CD4-positive, alpha-beta memory T cell (primary cell): Measurements from ENCODE around the gene HSPBAP1. TPM values are rescaled to one million over a fixed set of nuclear protein-coding genes. Genes with fewer than 3 reads are reported as not detected.

Source experiments
- CTCF ChIA-PET: fragments of 350-600 bp; sonication (Branson Sonifier 250); formaldehyde crosslinking; loops from one replicate; lab custom pipeline; 2021; ENCODE audit warnings: inconsistent platforms; ENCODE audit not compliant: partially characterized antibody; lab: Charles Lee
- POLR2A ChIA-PET: fragments of 350-600 bp; sonication (Branson Sonifier 250); formaldehyde crosslinking; loops from one replicate; lab custom pipeline; 2021; ENCODE audit not compliant: partially characterized antibody; lab: Charles Lee
- DNase-seq, 5 donors: peaks; one replicate each; pipeline versions ENCODE4 v3.0.0 to v3.0.0-alpha.2; 2020 to 2022; ENCODE audit warnings: mixed read lengths in 1 of 5
- H3K27ac ChIP-seq: one replicate; pipeline ENCODE4 v1.7.0; 2013; ENCODE audit warnings: low read depth, low read length
- H3K27me3 ChIP-seq: 2 replicates; pipeline ENCODE4 v1.7.0; 2013; ENCODE audit warnings: mild to moderate bottlenecking, low read length, moderate library complexity; ENCODE audit not compliant: insufficient read depth
- H3K36me3 ChIP-seq: 2 replicates; pipeline ENCODE4 v1.7.0; 2013; ENCODE audit warnings: mild to moderate bottlenecking, low read length, moderate library complexity; ENCODE audit not compliant: insufficient read depth
- H3K4me1 ChIP-seq: 2 replicates; pipeline ENCODE4 v1.7.0; 2013; ENCODE audit warnings: mild to moderate bottlenecking, low read length, moderate library complexity; ENCODE audit not compliant: insufficient read depth
- H3K4me3 ChIP-seq, 2 donors: one replicate each; pipeline ENCODE4 v1.7.0; 2013; ENCODE audit warnings: low read length in 2 of 2, mild to moderate bottlenecking in 1 of 2
- H3K9me3 ChIP-seq, 2 donors: one replicate each; pipeline ENCODE4 v1.7.0; 2013; ENCODE audit warnings: low read length in 2 of 2, control low read depth in 1 of 2; ENCODE audit not compliant: control insufficient read depth in 1 of 2
- H3K27ac Mint-ChIP-seq, 7 donors: one replicate each; pipeline ENCODE4 v1.8.0; 2020 to 2021; ENCODE audit warnings: mixed read lengths in 7 of 7, mild to moderate bottlenecking in 6 of 7, inconsistent platforms in 3 of 7, moderate library complexity in 3 of 7
- H3K27me3 Mint-ChIP-seq, 2 donors: one replicate each; pipeline ENCODE4 v1.8.0; 2020 to 2021; ENCODE audit warnings: mixed read lengths in 2 of 2
- H3K36me3 Mint-ChIP-seq, 2 donors: one replicate each; pipeline ENCODE4 v1.8.0; 2020 to 2021; ENCODE audit warnings: mixed read lengths in 2 of 2, inconsistent platforms in 1 of 2, mild to moderate bottlenecking in 1 of 2
- H3K4me1 Mint-ChIP-seq, 4 donors: one replicate each; pipeline ENCODE4 v1.8.0; 2020 to 2021; ENCODE audit warnings: mixed read lengths in 4 of 4, mild to moderate bottlenecking in 1 of 4
- H3K4me3 Mint-ChIP-seq, 8 donors: one replicate each; pipeline ENCODE4 v1.8.0; 2020 to 2021; ENCODE audit warnings: mixed read lengths in 8 of 8, mild to moderate bottlenecking in 7 of 8, moderate library complexity in 6 of 8, inconsistent platforms in 3 of 8
- H3K9me3 Mint-ChIP-seq, 8 donors: one replicate each; pipeline ENCODE4 v1.8.0; 2020 to 2021; ENCODE audit warnings: mixed read lengths in 8 of 8, mild to moderate bottlenecking in 5 of 8, inconsistent platforms in 3 of 8, moderate library complexity in 1 of 8
- intact Hi-C: fragments of 100-400 bp; cut with micrococcal nuclease; formaldehyde crosslinking; loops from one replicate; pipeline ENCODE4 v1.15.1; 2023
- polyA plus RNA-seq, 2 donors: library from polyadenylated mRNA; unstranded; fragments of 300-500 nt; fragmentation: Illumina TruSeq; gene quantifications; one replicate each; pipeline ENCODE4 v1.2.3, GENCODE V29; 2021
- total RNA-seq, 2 experiments: library from RNA; stranded (reverse); gene quantifications; one replicate each; pipeline ENCODE4 v1.2.3, GENCODE V29; 2021

Gene HSPBAP1
- total and polyA plus RNA-seq, 4 experiments from 2014 or later: 6.7 to 23.2 (median 17.4) TPM

DNA sequence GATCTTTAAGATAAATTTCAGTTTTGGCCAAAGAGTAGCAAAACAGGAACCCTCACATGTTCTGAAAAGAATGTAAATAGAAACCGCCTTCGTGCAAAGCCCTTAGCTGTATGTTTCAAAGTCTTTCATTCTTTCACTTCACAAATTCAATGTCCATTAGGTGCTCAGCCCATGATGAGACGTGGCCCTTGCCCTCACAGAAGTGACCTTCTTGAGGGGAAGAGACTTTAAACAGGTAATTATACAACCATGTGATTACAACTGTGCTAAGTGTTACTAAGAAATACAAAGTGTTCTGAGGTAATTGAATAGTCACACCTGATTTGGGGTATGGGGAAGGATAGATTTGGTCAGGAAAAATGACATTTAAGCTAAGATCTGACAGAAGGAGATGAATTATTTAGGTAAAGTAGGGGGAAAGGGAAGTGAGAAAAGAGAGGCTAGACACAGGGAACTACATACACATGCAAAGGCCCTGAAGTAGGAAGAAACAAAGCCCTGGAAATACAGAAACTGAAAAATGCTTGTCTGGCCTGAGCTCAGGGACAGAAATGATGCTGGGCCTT is 19.6 kb downstream of the HSPBAP1 start:
- H3K27me3 Mint-ChIP-seq: no peaks in the 10 kb centered on the region
- POLR2A ChIA-PET: no interaction called here
- H3K27ac Mint-ChIP-seq: peak overlapping the region in 1 of 7 donors; percentile 80

DNA sequence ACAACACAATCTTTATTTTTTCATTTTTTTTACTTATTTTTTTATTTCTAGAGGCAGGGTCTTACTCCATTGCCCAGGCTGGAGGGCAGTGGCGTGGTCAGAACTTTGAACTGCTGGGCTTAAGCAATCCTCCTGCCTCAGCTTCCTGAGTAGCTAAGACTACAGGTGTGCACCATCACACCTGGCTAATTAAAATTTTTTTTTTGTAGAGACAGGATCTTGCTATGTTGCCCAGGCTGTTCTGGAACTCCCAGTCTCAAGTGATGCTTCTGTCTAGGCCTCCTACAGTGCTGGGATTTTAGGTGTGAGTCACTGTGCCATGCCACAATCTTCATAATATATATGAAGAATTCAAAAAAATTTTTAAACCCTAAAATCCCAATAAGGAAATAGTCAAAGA is 20.8 kb downstream of the HSPBAP1 start:
- H3K36me3 Mint-ChIP-seq: peaks cover 22 to 30% of the 10 kb centered on the region in 2 donors
- POLR2A ChIA-PET: no interaction called here

More for the DNA sequence above, 19.6 kb downstream of the HSPBAP1 start:
- Histone ChIP-seq H3K4me1 (no peaks in the 10 kb centered on the region), H3K27ac (no peak overlapping the region), H3K27me3 (no peaks in the 10 kb centered on the region), H3K36me3 (no peaks in the 10 kb centered on the region), H3K4me3 (no peak overlapping the region), H3K9me3 (no peaks in the 10 kb centered on the region)
- DNase-seq: no peak
- Mint-ChIP-seq H3K4me3 (no peak overlapping the region), H3K4me1 (peaks cover 0 to 4% (median 1%) of the 10 kb centered on the region in 4 donors), H3K9me3 (no peaks in the 10 kb centered on the region), H3K36me3 (peaks cover 14 to 21% of the 10 kb centered on the region in 2 donors)
- intact Hi-C loops: no loop called here
- CTCF ChIA-PET: interaction anchor here (1.5 to 2.5 kb wide), 2 partner anchors 12 to 16 kb away, joined by 4 to 8 read pairs; no protein-coding TSS in a partner anchor

DNA sequence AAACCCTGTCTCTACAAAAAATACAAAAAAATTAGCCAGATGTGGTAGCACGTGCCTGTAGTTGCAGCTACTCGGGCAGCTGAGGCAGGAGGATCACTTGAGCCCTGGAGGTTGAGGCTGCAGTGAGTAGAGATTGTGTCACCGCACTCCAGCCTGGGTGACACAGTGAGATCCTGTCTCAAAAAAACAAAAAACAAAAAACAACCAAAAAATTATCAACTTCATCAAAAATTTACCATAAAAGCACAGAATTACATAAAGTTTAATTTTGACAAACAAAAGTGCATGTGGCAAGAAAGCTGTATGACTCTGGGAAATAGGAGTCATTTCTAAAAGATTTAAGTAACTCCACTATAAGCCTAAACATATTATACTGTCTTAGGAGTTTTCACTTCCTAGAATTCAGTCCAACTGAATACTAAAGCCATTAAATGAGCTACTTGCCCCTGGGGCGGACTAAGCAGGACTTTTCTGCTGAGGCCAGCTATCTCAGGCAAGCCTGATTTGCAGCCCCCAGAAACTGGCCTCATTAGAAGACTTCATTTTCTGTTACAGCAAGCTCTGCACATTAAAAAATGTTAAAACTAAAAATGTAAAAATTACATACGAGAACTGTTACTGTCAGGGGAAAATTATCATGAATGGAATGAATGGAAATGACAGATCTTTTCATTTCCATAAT is 23.0 kb downstream of the HSPBAP1 start:
- Histone ChIP-seq H3K27me3 (no peaks in the 10 kb centered on the region), H3K4me3 (no peak overlapping the region), H3K9me3 (no peaks in the 10 kb centered on the region), H3K27ac (no peak overlapping the region), H3K4me1 (no peaks in the 10 kb centered on the region), H3K36me3 (peaks cover 5% of the 10 kb centered on the region)
- POLR2A ChIA-PET: no interaction called here
- Mint-ChIP-seq H3K9me3 (no peaks in the 10 kb centered on the region), H3K4me1 (peaks cover 0 to 4% (median 1%) of the 10 kb centered on the region in 4 donors), H3K4me3 (no peak overlapping the region), H3K27me3 (no peaks in the 10 kb centered on the region), H3K36me3 (peaks cover 27 to 36% of the 10 kb centered on the region in 2 donors), H3K27ac (no peak overlapping the region)
- no peak for DNase-seq
- intact Hi-C loops: no loop called here
- CTCF ChIA-PET: interaction anchor here (1.1 kb wide), 1 partner anchor 16 kb away, joined by 3 read pairs; no protein-coding TSS in a partner anchor

More for the DNA sequence above, 20.8 kb downstream of the HSPBAP1 start:
- no peaks in the 10 kb centered on the region for H3K4me1 ChIP-seq
- Mint-ChIP-seq H3K27ac (no peak overlapping the region), H3K9me3 (no peaks in the 10 kb centered on the region), H3K27me3 (no peaks in the 10 kb centered on the region), H3K4me1 (peaks cover 0 to 4% (median 1%) of the 10 kb centered on the region in 4 donors), H3K4me3 (no peak overlapping the region)
- CTCF ChIA-PET: interaction anchor here (1.0 to 2.5 kb wide), 2 partner anchors 15 to 18 kb away, joined by 3 to 8 read pairs; no protein-coding TSS in a partner anchor
- H3K4me3 ChIP-seq: no peak overlapping the region
- H3K9me3 ChIP-seq: no peaks in the 10 kb centered on the region
- H3K27ac ChIP-seq: no peak overlapping the region
- no peaks in the 10 kb centered on the region for H3K36me3 ChIP-seq
- H3K27me3 ChIP-seq: no peaks in the 10 kb centered on the region
- intact Hi-C loops: no loop called here
- no peak for DNase-seq

DNA sequence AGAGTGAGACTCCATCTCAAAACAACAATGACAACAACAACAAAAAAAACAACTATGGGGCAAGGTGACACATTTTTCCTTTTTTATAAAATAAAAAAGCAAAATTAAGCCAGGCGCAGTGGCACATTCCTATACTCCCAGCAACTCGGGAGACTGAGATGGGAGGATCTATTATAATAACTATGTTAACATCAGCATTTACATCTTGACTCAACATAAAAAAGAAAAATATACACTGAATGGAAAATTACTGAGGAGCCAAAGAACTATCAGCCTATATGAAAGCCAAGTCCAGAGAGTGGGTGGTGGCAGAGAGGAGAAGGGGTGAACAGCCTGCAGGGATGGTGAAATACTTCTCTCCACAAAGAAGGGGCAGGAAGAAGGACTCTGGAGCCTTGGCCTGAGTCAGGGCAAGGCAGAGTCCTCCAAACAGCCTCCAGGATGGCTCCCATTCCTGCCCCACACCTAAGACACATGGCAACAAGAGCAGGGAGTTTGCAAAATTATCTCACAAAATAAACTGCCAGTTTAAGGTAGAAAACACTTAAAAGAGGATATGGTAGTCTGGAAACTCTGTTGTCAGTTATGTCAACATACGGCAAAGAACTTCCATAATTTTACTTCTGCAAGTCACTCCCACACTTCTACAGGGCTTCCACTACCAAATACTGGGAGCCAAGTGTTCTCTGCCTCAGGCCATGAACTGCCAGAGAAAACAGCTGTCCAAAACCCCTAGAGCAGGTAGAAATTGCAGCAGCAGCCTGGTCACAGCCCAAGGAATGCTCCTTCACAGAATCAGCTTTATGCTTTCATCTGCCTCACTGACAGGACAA is 25.9 kb downstream of the HSPBAP1 start:
- DNase-seq: no peak
- Histone ChIP-seq H3K9me3 (no peaks in the 10 kb centered on the region), H3K36me3 (peaks cover 5% of the 10 kb centered on the region), H3K27me3 (no peaks in the 10 kb centered on the region), H3K4me3 (no peak overlapping the region), H3K4me1 (no peaks in the 10 kb centered on the region), H3K27ac (no peak overlapping the region)
- H3K27me3 Mint-ChIP-seq: no peaks in the 10 kb centered on the region
- H3K9me3 Mint-ChIP-seq: no peaks in the 10 kb centered on the region
- peak overlapping the region in 1 of 8 donors; percentile 35 for H3K4me3 Mint-ChIP-seq
- ChIA-PET POLR2A (no interaction called here), CTCF (no interaction called here)
- peaks cover 29 to 34% of the 10 kb centered on the region in 2 donors for H3K36me3 Mint-ChIP-seq
- H3K27ac Mint-ChIP-seq: peak overlapping the region in 2 of 7 donors; percentile 63 to 78
- peaks cover 0 to 2% (median 0%) of the 10 kb centered on the region in 4 donors for H3K4me1 Mint-ChIP-seq
- intact Hi-C loops: no loop called here

DNA sequence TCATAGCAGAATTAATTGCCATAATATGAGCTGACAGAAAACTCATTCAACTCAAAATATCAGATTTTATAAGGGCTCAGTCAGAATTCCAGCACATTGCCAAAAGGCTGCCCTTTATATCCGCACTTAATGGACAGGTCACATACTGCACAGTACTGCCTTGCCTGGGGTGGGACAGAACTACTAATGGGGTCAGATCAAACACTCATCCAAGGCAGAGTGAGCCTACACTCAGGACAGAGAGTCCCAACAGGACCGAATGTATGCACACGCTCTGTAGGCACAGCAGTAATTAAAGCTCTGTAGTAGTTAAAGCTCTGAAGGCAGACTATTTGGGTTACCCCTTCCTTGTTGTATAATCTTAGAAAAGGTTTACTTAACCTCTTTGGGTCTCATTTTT is 27.2 kb downstream of the HSPBAP1 start:
- no peaks in the 10 kb centered on the region for H3K9me3 ChIP-seq
- no peak for DNase-seq
- CTCF ChIA-PET: interaction anchor here (2.2 kb wide), 1 partner anchor 11 kb away, joined by 7 read pairs; no protein-coding TSS in a partner anchor
- Mint-ChIP-seq H3K27ac (no peak overlapping the region), H3K36me3 (peaks cover 36 to 39% of the 10 kb centered on the region in 2 donors), H3K4me3 (no peak overlapping the region), H3K27me3 (no peaks in the 10 kb centered on the region), H3K9me3 (no peaks in the 10 kb centered on the region), H3K4me1 (no peaks in the 10 kb centered on the region)
- POLR2A ChIA-PET: interaction anchor here (1.2 kb wide), 1 partner anchor 27 kb away, joined by 3 read pairs; the partner anchor contains the start of gene HSPBAP1
- no peaks in the 10 kb centered on the region for H3K4me1 ChIP-seq
- H3K36me3 ChIP-seq: peaks cover 5% of the 10 kb centered on the region
- intact Hi-C loops: no loop called here
- H3K4me3 ChIP-seq: no peak overlapping the region
- H3K27ac ChIP-seq: no peak overlapping the region
- no peaks in the 10 kb centered on the region for H3K27me3 ChIP-seq

DNA sequence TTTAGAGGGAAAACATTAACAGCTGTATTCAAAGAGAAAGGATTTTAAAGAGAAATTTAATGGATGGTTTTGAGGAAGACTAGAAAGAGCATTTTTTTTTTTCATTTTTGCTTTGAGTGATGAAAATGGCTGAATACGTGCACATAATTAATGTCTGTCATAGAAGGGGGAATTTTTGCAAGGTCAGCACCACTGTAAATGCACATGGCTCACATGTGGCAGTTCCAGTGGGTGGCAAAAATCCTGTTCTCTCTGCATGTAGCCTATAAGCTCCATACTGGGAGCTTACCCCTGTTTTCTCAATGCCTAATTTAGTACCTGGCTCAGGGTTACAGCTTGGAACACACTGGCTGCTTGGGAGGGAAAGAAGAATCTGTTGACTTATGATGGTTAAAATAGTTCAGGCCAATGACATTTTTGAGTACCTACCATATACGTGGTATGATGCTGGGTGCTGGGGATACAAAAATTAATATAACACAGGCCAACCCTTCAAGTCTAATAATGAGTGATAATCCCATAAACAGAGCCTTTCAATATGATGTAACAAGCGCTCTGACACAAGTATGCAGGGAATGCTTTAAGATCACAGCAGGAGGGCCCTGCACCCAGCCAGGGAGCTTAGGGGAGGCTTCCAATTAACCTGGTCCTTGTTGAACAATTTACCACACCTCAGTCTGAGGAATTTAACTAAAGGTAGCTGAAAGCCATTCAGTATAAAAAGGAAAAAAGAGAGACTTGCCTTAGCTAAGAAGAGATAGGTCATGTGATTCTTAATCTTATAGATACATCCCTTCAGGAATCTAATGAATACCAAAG is 33.0 kb downstream of the HSPBAP1 start:
- DNase-seq: no peak
- Histone ChIP-seq H3K27ac (no peak overlapping the region), H3K27me3 (no peaks in the 10 kb centered on the region), H3K36me3 (no peaks in the 10 kb centered on the region), H3K9me3 (no peaks in the 10 kb centered on the region), H3K4me3 (no peak overlapping the region), H3K4me1 (no peaks in the 10 kb centered on the region)
- intact Hi-C loops: no loop called here
- Mint-ChIP-seq H3K27ac (peak overlapping the region in 2 of 7 donors; percentile 15 to 42), H3K4me3 (no peak overlapping the region), H3K27me3 (no peaks in the 10 kb centered on the region), H3K4me1 (peaks cover 0 to 3% (median 2%) of the 10 kb centered on the region in 4 donors), H3K9me3 (no peaks in the 10 kb centered on the region), H3K36me3 (peaks cover 20 to 38% of the 10 kb centered on the region in 2 donors)
- ChIA-PET CTCF (interaction anchor here (0.9 kb wide), 1 partner anchor 81 kb away, joined by 3 read pairs; no protein-coding TSS in a partner anchor), POLR2A (no interaction called here)
